ENCODE data around the gene GPANK1. TPM values are rescaled to one million over a fixed set of nuclear protein-coding genes. Genes with fewer than 3 reads are reported as not detected.
A peak's percentile ranks its signal among the peaks of the same experiment; 100 is the strongest.

GPANK1 gene
- total RNA-seq, 2 experiments from 2014 or later: 9.8 to 11.0 TPM

DNA sequence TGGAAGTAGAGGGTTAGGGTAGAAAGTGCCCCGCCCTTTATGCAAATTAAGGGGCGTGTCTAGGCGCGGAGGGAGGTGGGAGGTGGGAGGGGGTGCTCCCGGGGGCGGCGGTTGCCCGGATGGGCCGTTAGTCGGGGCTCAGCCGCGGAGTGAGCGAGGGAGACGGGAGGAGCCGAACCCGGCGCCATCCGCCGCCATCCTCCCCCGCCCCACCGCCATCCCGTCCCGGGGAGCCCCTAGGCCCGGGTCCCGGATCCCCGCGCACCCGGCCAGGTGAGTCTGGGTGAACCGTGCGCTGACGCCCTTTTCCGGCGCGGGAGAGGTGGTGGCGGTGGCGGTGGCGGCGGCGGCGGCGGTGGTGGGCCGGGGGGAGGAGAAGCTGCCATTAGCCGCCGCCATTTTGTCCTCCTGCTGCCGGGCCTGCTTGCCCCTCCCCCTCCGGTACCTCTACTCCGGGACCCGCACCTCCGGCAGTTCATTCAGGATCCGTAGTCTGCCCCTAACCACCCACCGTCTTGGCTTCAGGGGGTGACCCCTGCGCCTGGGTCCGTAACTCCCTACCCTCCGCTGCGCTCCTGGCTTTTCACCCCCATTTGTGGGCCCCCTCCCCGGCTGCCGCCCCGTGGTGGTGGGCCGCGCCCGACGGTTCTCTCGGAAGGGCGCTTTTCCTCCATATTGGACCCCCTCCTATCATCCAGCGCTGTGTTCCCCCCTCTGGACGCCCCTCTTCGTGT, 44.0 kb downstream of the GPANK1 start, which contains the start of gene PRRC2A:
Gene PRRC2A, plus strand, starts transcription at position 130 of the 734 bp plus-strand sequence. CDS start 2,075 bp downstream, outside the sequence.
- H3K27me3 Mint-ChIP-seq: no peaks in the 10 kb centered on the region
- no peaks in the 10 kb centered on the region for H3K9me3 Mint-ChIP-seq
- peaks cover 46% of the 10 kb centered on the region for H3K36me3 Mint-ChIP-seq (ENCODE audit: low read depth)
- peak within 1 kb of the TSS; percentile 92 for H3K27ac Mint-ChIP-seq
- TF ChIP-seq, protein P1, sequence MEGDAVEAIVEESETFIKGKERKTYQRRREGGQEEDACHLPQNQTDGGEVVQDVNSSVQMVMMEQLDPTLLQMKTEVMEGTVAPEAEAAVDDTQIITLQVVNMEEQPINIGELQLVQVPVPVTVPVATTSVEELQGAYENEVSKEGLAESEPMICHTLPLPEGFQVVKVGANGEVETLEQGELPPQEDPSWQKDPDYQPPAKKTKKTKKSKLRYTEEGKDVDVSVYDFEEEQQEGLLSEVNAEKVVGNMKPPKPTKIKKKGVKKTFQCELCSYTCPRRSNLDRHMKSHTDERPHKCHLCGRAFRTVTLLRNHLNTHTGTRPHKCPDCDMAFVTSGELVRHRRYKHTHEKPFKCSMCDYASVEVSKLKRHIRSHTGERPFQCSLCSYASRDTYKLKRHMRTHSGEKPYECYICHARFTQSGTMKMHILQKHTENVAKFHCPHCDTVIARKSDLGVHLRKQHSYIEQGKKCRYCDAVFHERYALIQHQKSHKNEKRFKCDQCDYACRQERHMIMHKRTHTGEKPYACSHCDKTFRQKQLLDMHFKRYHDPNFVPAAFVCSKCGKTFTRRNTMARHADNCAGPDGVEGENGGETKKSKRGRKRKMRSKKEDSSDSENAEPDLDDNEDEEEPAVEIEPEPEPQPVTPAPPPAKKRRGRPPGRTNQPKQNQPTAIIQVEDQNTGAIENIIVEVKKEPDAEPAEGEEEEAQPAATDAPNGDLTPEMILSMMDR (IDR thresholded peaks at IDR 0.05): no peak
- H3K4me1 ChIP-seq (ENCODE audit: insufficient read depth, low read length): peaks cover 38% of the 10 kb centered on the region
- H3K27ac ChIP-seq (ENCODE audit: low read depth in 1 of 2, low read length in 2 of 2): peak within 1 kb of the TSS; percentile 97 to 99
- no peaks in the 10 kb centered on the region for H3K27me3 ChIP-seq (ENCODE audit: control insufficient read depth in 1 of 2, insufficient read depth in 2 of 2, low read length in 2 of 2)
- H3K4me3 Mint-ChIP-seq: peak within 1 kb of the TSS; percentile 93
- CTCF ChIA-PET: interaction anchor here (0.9 to 1.0 kb wide), 2 partner anchors 22 to 70 kb away, joined by 4 read pairs; no protein-coding TSS in a partner anchor
- ATAC-seq (ENCODE audit: poor library complexity) (peak; percentile 20), DNase-seq (peak in 10 of 14 experiments; percentile 71 to 96 (median 86))
- H3K4me3 ChIP-seq (ENCODE audit: low read length): peak within 1 kb of the TSS; percentile 74
- no peaks in the 10 kb centered on the region for H3K9me3 ChIP-seq (ENCODE audit: control insufficient read depth in 1 of 2, insufficient read depth in 1 of 2, low read length in 2 of 2)
- POLR2A ChIA-PET: interaction anchor here (0.6 to 4.9 kb wide), 17 partner anchors 26 to 1351 kb away, joined by 3 to 46 read pairs (median 4); partner anchors contain the start of genes ABHD16A, BAG6, C6orf47 and DDX39B
- H3K4me1 Mint-ChIP-seq (ENCODE audit: low read depth): peaks cover 44% of the 10 kb centered on the region
- intact Hi-C loops (cut with DNase I, micrococcal nuclease): loop anchor here (1.0 to 2.0 kb wide), 5 partner anchors 32 to 74 kb away; partner anchors contain the start of genes BAG6 (in 2 of the 2), ATP6V1G2 (in 1 of the 2), C6orf47 (in 1 of the 2) and GPANK1 (in 1 of the 2)
- peaks cover 34% of the 10 kb centered on the region for H3K36me3 ChIP-seq (ENCODE audit: insufficient read depth, low read length)

DNA sequence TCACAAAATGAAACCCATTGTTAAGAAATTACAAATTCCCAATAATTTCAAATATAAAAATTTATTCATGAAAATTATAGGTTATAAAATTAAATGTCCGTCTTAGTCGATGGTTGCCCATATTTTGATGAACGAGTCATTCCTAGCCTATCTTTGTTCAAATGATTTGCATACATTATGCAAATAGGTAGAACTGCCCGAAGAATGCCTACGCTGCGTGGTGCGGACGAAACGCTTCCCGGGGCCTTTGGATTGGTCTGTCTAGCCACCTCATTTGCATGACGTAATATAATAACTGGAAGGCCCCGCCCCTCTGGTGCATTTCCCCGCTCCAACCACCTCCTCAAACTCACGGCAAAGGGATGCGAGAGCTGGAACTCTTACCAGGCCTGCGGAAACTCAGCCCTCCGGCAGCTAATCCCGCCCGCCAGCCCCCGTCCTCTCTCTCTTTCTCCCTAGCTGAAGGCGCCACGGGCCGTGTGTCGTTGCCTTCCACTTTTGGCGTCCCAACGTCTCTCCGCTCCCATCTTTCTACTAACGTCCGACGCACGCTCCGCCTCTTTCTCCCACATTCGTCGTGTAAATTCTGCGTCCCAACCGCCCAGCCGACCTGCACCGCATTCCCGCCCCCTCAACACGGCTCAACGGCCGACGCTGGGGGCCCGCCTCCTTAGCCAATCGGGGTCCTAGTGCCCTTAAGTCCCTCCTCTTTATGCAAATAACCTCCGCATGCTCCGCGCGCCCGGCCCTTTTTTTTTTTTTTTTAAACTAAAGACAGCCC, 44.8 kb downstream of the GPANK1 start:
- peaks cover 46% of the 10 kb centered on the region for H3K4me1 ChIP-seq (ENCODE audit: insufficient read depth, low read length)
- H3K27me3 ChIP-seq (ENCODE audit: control insufficient read depth in 1 of 2, insufficient read depth in 2 of 2, low read length in 2 of 2): no peaks in the 10 kb centered on the region
- peaks cover 39% of the 10 kb centered on the region for H3K36me3 Mint-ChIP-seq (ENCODE audit: low read depth)
- peak; percentile 86 to 99 (median 95) for DNase-seq
- peak overlapping the region; percentile 97 to 99 for H3K27ac ChIP-seq (ENCODE audit: low read depth in 1 of 2, low read length in 2 of 2)
- TF ChIP-seq, protein P1 (IDR thresholded peaks at IDR 0.05): no peak
- peak overlapping the region; percentile 74 for H3K4me3 ChIP-seq (ENCODE audit: low read length)
- peak overlapping the region; percentile 92 for H3K27ac Mint-ChIP-seq
- no peaks in the 10 kb centered on the region for H3K27me3 Mint-ChIP-seq
- no peaks in the 10 kb centered on the region for H3K9me3 Mint-ChIP-seq
- peak; percentile 79 for ATAC-seq (ENCODE audit: poor library complexity)
- H3K9me3 ChIP-seq (ENCODE audit: control insufficient read depth in 1 of 2, insufficient read depth in 1 of 2, low read length in 2 of 2): no peaks in the 10 kb centered on the region
- intact Hi-C loops (cut with DNase I, micrococcal nuclease): loop anchor here (1.0 to 2.0 kb wide), 5 partner anchors 32 to 73 kb away; partner anchors contain the start of genes BAG6 (in 2 of the 2), ATP6V1G2 (in 1 of the 2), C6orf47 (in 1 of the 2) and GPANK1 (in 1 of the 2)
- ChIA-PET CTCF (interaction anchor here (0.9 to 1.0 kb wide), 2 partner anchors 21 to 69 kb away, joined by 4 read pairs; no protein-coding TSS in a partner anchor), POLR2A (interaction anchor here (0.6 to 4.9 kb wide), 16 partner anchors 26 to 1351 kb away, joined by 3 to 46 read pairs (median 4); partner anchors contain the start of genes ABHD16A, BAG6, C6orf47 and DDX39B)
- peaks cover 26% of the 10 kb centered on the region for H3K36me3 ChIP-seq (ENCODE audit: insufficient read depth, low read length)
- H3K4me1 Mint-ChIP-seq (ENCODE audit: low read depth): peaks cover 52% of the 10 kb centered on the region
- H3K4me3 Mint-ChIP-seq: peak overlapping the region; percentile 92

DNA sequence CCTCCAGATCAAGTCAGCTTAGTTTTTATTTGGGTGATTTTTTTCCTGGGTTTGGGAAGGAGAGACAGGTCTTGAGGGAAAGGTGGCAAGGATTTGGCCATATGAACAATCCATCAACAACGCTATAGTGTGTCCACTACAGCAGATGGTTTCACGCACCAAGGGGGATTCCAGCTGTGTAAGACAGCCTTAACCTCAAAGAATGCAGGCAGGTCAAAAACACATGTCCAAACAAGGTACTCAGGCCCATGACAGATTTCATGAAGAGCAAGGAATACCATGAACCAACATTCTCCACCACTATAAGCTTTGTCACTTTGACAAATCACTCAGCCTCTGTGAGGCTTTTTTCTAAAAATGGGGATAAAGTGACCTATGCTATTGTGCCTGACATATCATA, 47.8 kb downstream of the GPANK1 start:
- Mint-ChIP-seq H3K4me3 (peak overlapping the region; percentile 76), H3K27me3 (no peaks in the 10 kb centered on the region), H3K27ac (peak overlapping the region; percentile 86), H3K9me3 (no peaks in the 10 kb centered on the region), H3K36me3 (ENCODE audit: low read depth) (peaks cover 14% of the 10 kb centered on the region), H3K4me1 (ENCODE audit: low read depth) (peaks cover 49% of the 10 kb centered on the region)
- ChIA-PET CTCF (interaction anchor here (1.0 to 1.6 kb wide), 2 partner anchors 18 kb away, joined by 3 to 7 read pairs; no protein-coding TSS in a partner anchor), POLR2A (interaction anchor here (1.5 kb wide), 1 partner anchor 34 kb away, joined by 3 read pairs; no protein-coding TSS in a partner anchor)
- no peaks in the 10 kb centered on the region for H3K36me3 ChIP-seq (ENCODE audit: insufficient read depth, low read length)
- no peak overlapping the region for H3K27ac ChIP-seq (ENCODE audit: low read depth in 1 of 2, low read length in 2 of 2)
- DNase-seq (no peak), ATAC-seq (ENCODE audit: poor library complexity) (no peak)
- H3K4me3 ChIP-seq (ENCODE audit: low read length): no peak overlapping the region
- H3K4me1 ChIP-seq (ENCODE audit: insufficient read depth, low read length): peaks cover 40% of the 10 kb centered on the region
- intact Hi-C loops (cut with DNase I, micrococcal nuclease): no loop called here
- no peaks in the 10 kb centered on the region for H3K9me3 ChIP-seq (ENCODE audit: control insufficient read depth in 1 of 2, insufficient read depth in 1 of 2, low read length in 2 of 2)
- no peaks in the 10 kb centered on the region for H3K27me3 ChIP-seq (ENCODE audit: control insufficient read depth in 1 of 2, insufficient read depth in 2 of 2, low read length in 2 of 2)
- TF ChIP-seq, protein P1 (IDR thresholded peaks at IDR 0.05): no peak

Measured in CD4-positive, alpha-beta T cell (primary cell).